Measurements from ENCODE around the gene CTIF. TPM values are rescaled to one million over a fixed set of nuclear protein-coding genes. Genes with fewer than 3 reads are reported as not detected.

The CTIF gene
- polyA plus RNA-seq, 3 donors: 11.7 to 74.2 (median 39.8) TPM

GRCh38 chr18:48756511-48757226 is 217.8 kb downstream of the CTIF start:
- 82 to 93% (median 86%) methylated on average over 4 of the region's 4 CpGs for WGBS, 3 donors

DNA sequence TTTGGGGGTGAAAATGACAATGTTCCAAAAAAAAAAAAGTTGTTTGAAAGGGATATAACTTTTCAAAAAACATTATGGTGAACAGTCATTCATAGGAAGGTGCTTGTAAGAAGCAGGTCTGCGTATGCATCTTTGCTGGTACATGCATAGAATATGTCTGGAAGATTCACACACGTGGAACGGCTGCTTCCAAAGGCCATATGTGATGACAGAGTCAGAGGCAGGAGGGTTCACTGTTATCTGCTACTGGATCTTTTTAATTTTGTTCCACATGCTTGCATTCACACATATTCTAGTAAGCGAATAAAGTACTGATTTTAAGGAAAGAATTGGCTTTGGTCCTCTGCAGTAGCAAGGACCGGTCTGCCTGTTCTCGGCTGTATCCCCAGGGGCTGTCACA is 218.5 kb downstream of the CTIF start:
- WGBS, 3 donors: 82 to 89% (median 86%) methylated on average over 6 of the region's 6 CpGs

More at GRCh38 chr18:48756511-48757226, 217.8 kb downstream of the CTIF start:
- no peak overlapping the region for H3K27ac ChIP-seq (ENCODE audit: low read depth, low read length)

DNA sequence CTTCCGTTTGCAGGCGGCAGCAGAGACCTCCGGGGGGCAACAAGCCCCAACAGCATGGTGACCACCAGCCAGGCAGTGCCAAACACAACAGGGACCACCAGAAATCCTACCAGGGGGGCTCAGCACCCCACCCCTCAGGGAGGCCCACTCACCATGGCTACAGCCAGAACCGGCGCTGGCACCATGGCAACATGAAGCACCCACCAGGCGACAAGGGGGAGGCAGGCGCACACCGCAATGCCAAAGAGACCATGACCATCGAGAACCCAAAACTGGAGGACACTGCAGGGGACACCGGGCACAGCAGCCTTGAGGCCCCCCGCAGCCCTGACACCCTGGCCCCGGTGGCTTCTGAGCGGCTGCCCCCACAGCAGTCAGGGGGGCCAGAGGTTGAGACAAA is 219.1 kb downstream of the CTIF start:
- 93 to 98% (median 93%) methylated on average over 13 of the region's 13 CpGs for WGBS, 3 donors
- no peak overlapping the region for H3K27ac ChIP-seq (ENCODE audit: low read depth, low read length)

More for the DNA sequence above, 218.5 kb downstream of the CTIF start:
- H3K27ac ChIP-seq (ENCODE audit: low read depth, low read length): no peak overlapping the region

DNA sequence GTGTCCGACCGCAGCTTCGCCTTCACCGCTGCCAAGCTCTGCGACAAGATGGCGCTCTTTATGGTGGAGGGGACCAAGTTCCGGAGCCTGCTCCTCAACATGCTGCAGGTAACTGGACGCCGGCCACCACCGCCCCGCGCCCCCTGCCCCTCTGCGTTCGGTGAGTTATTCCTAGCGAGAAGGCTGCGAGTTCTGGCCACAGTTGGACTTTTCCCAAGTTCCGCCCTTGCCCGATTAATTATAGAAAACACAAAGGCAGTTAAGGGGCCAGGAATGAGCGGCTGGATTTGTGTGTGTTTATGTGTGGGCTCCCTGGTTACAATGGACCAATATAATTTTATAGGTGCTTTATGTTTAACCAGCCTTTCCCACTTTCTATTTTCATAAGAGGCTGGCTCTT is 222.8 kb downstream of the CTIF start:
- 95 to 97% (median 97%) methylated on average over 19 of the region's 19 CpGs for WGBS, 3 donors
- H3K27ac ChIP-seq (ENCODE audit: low read depth, low read length): no peak overlapping the region

- H3K27ac ChIP-seq (ENCODE audit: low read depth, low read length): no peak overlapping the region
- 91 to 96% (median 92%) methylated on average over 6 of the region's 6 CpGs for WGBS, 3 donors
These were observed 223.2 kb downstream of the CTIF start for GRCh38 chr18:48762022-48762421.

DNA sequence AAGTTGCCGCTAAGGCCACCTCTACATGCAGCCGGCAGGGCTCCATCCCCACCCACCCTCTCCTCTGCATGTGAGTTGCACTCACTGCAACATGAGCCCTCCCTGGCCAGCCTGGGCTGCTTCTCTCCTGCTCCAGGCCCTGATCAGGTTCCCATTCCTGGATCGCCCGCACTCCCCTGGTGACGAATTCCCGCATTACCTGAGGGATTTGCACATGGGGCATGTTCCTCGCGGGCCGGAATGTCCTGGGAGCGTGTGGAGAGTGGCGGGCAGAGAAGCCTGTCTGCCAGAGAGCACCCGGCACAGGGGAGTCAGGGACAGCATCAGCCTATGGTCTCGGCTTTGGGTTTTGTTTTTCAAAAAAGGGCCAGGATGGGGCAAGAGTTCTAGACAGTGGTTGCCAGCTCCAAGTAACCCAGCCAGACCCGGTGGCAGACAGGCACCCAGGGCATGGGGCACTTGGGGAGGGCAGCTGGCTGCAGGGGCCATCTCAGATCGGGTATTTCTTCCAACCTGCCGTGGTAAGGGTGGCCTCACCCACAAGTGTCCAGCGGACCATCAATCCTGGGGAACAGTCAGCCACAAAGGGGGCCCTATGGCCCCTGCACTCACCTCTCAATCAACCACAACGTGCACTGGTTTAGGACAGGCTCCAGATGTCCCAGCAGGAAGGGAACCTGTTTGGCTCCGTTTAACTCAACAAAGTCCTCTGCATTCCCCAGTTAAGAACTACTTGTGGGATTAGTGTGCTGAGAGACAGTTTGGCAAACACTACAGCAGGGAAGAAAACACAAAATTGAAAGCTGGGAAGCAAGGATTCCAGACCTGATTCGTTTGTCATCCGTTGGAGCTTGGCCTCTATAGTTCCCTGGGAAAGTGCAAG is 224.2 kb downstream of the CTIF start:
- 82 to 87% (median 86%) methylated on average over 21 of the region's 21 CpGs for WGBS, 3 donors
- H3K27ac ChIP-seq (ENCODE audit: low read depth, low read length): no peak overlapping the region

DNA sequence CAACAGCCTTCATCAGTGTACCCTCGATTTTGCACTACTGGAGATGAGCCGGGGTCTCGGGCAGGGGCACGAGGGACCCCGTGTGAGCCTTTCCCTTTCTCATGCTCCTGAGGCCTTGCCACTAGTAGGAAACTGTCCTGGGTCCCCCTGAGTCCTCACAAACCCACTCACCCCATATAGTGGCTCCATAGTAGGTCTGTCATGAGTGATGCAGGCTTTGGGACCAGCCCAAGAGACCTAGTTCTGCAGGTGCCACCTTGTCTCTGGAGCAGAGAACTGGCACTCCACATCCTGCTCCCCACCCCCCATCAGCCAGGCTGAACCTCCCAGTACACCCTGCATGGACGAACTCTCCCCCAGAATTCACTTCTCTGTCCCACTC is 224.9 kb downstream of the CTIF start:
- 86 to 93% (median 87%) methylated on average over 6 of the region's 6 CpGs for WGBS, 3 donors
- no peak overlapping the region for H3K27ac ChIP-seq (ENCODE audit: low read depth, low read length)

- H3K27ac ChIP-seq (ENCODE audit: low read depth, low read length): no peak overlapping the region
- WGBS, 3 donors: 72 to 77% (median 73%) methylated on average over 6 of the region's 6 CpGs
These were observed 226.2 kb downstream of the CTIF start for GRCh38 chr18:48765053-48765452.

- H3K27ac ChIP-seq (ENCODE audit: low read depth, low read length): no peak overlapping the region
- 77 to 90% (median 88%) methylated on average over 4 of the region's 4 CpGs for WGBS, 3 donors
These were observed 227.2 kb downstream of the CTIF start for GRCh38 chr18:48766026-48766425.

DNA sequence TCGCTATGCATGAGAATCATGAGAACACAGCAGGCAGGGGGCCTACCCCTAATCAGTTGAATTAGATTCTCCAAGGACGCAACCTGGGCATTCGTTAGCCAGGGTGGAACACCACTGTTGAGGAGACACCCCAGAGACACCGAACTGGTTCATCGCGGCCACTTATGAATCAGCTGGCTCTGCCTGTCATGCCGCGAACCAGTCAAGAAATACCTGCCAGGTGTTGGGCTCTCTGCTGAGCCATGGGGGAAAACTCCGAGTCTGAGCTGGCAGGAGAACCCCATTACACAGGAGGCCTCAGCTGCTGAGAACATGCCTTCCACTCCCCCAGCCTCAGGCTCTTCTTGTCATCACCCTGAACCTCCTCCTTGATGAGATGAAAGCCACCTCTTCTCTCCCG is 227.7 kb downstream of the CTIF start:
- WGBS, 3 donors: 88 to 94% (median 92%) methylated on average over 10 of the region's 10 CpGs
- no peak overlapping the region for H3K27ac ChIP-seq (ENCODE audit: low read depth, low read length)

- WGBS, 3 donors: 76 to 80% (median 79%) methylated on average over 10 of the region's 10 CpGs
- no peak overlapping the region for H3K27ac ChIP-seq (ENCODE audit: low read depth, low read length)
These were observed 228.4 kb downstream of the CTIF start for GRCh38 chr18:48767090-48767690.

- H3K27ac ChIP-seq (ENCODE audit: low read depth, low read length): no peak overlapping the region
- WGBS, 3 donors: 65 to 82% (median 77%) methylated on average over 10 of the region's 10 CpGs
These were observed 230.3 kb downstream of the CTIF start for GRCh38 chr18:48769006-48769636.

GRCh38 chr18:48770243-48770642 is 231.4 kb downstream of the CTIF start:
- no peak overlapping the region for H3K27ac ChIP-seq (ENCODE audit: low read depth, low read length)
- 93 to 98% (median 95%) methylated on average over 8 of the region's 8 CpGs for WGBS, 3 donors

GRCh38 chr18:48771641-48772375 is 233.0 kb downstream of the CTIF start:
- no peak overlapping the region for H3K27ac ChIP-seq (ENCODE audit: low read depth, low read length)
- 51 to 75% (median 53%) methylated on average over 15 to 22 of the region's 22 CpGs for WGBS, 3 donors

GRCh38 chr18:48772457-48772856 is 233.6 kb downstream of the CTIF start:
- H3K27ac ChIP-seq (ENCODE audit: low read depth, low read length): no peak overlapping the region

DNA sequence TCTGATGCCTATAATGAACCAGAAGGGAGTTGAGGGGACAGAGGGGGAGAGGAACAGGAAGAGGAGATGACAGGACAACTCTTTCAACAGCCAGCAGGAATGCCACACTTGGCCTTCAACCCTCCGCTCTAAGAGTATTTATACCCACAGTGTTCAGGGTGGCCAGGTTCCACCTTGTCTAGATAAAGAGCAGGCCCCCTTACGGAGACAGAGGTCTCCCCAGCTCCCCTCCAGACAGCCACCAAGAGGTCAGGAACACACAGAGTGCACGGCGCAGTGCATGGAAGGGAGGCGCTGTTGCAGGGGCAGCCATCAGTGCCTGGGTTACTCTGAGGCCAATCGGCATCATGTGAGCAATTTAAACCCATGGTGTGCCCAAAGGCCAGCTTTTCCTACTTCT is 235.0 kb downstream of the CTIF start:
- no peak overlapping the region for H3K27ac ChIP-seq (ENCODE audit: low read depth, low read length)
- WGBS, 3 donors: 96 to 99% (median 96%) methylated on average over 6 of the region's 6 CpGs

DNA sequence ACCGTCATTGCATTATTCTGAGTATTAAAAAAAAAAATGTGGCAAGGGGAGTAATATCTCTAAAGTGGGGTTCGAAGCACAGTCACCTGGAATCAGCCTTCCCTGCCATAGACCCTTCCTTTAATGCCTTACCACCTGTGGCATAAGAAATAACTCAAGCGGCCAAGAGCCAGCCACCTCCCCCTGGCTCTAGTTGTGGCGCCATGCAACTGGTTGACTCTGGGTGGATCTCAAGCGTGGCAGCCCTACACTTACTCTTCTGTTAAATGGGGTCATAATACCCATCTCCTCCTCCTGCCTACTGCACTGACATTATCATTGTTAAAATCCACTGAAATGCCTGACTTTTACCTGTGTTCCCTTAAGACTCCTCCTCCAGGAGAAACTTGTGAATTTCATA is 236.1 kb downstream of the CTIF start:
- H3K27ac ChIP-seq (ENCODE audit: low read depth, low read length): no peak overlapping the region
- 92 to 97% (median 95%) methylated on average over 5 of the region's 5 CpGs for WGBS, 3 donors

Measured in adipose tissue (tissue), 3 donors.